Activated CD8-positive, alpha-beta memory T cell treated with anti-CD3 and anti-CD28 coated beads, Interleukin-2, amount 50 U/mL, for 48 hours (primary cell): ENCODE data around the gene ERVFRD-1.
"Not testable (repeated sequence)": the region's sequence is repeated elsewhere in the genome, so short reads cannot be mapped to it uniquely, and the experiment has no call there.

Source experiments
- DNase-seq: peaks from one replicate; pipeline ENCODE4 v3.0.0-alpha.2; 2020

ERVFRD-1 gene

DNA sequence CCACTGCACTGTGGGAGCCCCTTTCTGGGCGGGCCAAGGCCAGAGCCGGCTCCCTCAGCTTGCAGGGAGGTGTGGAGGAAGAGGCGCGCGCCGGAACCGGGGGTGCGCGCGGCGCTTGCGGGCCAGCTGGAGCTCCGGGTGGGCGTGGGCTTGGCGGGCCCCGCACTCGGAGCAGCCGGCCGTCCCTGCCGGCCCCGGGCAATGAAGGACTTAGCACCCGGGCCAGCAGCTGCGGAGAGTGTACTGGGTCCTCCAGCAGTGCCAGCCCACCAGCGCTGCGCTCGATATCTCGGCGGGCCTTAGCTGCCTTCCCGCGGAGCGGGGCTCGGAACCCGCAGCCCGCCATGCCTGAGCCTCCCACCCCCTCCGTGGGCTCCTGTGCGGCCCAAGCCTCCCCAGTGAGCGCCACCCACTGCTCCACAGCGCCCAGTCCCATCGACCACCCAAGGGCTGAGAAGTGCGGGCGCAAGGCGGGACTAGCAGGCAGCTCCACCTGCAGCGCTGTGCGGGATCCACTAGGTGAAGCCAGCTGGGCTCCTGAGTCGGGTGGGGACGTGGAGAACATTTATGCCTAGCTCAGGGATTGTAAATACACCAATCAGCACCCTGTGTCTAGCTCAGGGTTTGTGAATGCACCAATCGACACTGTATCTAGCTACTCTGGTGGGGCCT lies 24.2 kb downstream of the ERVFRD-1 start:
- not testable (repeated sequence) for DNase-seq

DNA sequence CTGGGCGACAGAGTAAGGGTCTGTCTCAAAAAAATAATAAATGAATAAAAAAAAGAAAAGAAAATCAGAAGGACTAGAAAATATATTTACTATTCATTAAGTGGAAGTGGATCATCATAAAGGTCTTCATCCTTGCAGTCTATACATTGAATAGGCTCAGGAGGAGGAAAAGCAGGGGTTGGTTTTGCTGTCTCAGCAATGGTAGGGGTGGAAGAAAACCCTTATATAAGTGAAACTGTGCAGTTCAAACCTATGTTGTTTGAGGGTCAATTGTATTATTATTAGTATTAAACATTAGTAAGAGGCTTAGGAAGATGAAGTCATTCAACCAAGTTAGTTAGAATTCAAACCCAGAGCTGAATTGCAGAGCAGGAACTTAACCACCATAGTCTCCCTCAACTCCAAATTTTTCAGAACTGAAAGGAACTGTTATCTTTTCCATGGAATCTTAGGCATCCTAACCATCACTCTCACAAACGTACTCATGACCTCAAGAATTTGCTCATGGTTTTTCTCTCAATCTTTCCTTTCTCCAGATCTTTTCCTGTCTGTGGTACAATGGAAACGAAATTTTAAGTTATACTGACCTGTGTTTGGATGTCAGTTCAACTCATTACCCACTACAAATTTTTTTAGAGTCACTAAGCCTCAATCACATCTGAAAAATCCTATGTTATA lies 25.6 kb downstream of the ERVFRD-1 start:
- no peak for DNase-seq

DNA sequence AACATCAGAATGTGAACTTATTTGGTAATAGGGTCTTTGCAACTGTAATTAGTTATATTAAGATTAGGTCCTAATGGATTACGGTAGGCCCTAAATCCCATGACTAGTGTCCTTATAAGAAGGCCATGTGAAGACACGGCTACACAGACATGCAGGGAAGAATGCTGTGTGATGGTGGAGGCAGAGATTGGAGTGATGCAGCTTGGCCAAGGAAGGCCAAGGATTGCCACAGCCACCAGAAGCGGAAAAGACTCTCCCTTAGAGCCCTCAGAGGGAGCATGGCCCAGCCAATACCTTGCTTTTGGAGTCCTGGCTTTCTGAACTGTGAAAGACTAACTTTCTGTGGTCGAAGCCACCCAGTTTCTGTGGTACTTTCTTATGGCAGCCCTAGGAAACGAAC lies 27.6 kb downstream of the ERVFRD-1 start:
- DNase-seq: no peak

DNA sequence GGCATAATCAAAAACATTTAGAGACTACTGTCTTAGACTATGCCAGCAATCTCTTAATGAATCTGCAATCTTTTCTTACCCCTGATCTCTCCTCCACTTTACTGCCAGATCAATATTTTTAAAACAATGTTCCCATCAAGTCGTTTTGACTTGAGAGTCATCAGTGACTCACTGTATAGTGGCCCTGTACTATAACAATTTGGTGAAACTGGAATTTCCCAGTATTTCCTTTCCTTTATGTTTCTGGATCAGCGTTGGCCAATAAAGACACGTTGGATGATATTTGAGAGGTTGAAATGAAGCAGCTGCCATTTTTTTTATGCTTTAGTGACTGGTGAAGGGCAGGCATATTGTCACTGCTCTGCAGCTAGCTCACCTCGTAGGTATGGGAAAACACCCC lies 28.0 kb downstream of the ERVFRD-1 start:
- DNase-seq: no peak

DNA sequence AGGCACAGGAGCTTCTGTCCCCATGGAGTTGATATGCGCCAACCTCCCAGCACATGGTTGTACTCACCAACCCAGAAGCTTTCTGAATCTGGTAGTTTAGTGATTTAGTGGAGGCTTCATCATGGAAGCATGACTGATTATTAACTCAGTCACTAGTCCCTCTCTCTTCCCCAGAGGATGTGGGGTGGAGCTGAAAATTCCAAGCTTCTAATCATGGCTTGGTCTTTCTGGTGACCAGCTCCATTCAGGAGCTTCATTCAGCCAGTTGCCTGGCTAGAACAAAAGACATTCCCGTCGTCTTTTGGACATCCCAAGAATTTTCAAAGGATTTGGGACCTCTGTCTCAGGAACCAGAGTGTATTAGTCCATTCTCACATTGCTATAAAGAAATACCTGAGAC lies 31.2 kb downstream of the ERVFRD-1 start:
- no peak for DNase-seq

DNA sequence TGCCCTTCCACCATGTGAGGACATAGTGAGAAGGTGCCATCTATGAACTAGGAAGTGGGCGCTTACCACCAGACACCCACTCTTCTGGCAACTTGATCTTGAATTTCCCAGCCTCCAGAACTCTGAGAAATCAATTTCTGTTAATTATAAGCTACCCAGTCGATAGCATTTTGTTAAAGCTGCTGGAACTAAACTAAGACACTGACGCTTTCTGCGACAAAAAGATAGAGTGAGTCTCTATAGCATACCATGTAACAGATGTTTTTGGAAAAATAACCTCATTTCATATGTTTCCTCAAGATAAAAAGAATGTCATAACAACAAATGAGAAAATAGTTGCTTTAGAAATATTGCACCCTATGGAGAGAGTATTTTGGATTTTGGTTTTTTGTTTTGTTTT lies 33.3 kb downstream of the ERVFRD-1 start:
- DNase-seq: no peak

DNA sequence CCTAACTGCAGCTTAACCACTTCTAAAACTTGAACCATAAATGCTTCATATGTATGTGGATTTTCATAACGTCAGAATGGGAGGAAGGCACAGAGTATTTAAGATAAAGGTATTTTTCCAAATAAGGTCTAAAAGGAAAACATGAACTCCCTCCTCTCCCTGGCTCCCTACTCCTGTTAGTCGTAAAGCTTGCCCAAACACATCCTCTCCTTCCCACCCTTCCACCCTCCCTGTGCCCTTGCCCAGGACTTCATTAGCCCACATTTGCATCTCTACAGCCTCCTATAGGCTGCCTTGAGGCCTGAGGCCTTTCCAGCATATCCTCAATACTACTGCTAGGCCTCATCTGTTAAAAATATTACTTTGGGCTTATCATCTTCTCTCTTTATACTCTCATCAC lies 35.0 kb downstream of the ERVFRD-1 start:
- DNase-seq: no peak

DNA sequence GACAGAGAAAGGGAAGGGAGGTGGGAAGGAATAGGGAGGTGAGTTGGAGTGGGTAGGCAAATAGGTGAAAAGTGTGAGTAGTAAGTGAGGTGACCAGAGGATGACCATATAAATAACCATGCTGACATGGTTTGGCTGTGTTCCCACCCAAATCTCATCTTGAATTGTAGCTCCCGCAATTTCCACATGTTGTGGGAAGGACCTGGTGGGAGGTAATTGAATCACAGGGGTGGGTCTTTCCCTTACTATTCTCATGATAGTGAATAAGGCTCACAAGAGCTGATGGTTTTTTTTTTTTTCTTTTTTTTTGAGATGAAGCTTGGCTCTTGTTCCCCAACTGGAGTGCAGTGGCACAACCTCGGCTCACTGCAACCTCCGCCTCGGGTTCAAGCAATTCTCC lies 39.4 kb downstream of the ERVFRD-1 start:
- no peak for DNase-seq

DNA sequence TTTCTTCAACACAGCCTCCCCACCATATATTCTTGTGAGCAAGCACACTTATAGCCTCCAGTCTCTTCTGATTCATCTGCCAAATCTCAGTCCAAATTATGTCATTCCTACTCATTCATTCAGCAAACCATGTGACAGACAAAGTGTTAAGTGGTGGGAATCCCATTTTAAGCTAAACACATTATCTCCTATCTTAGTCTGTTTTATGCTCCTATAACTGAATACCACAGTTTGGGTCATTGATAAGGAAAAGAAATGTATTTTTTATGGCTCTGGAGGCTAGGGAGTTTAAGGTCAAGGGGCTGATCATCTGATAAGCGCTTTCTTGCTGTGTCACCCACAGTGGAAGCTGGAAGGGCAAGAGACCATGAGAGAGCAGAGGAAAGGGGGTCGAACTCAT lies 41.8 kb downstream of the ERVFRD-1 start:
- DNase-seq: no peak

DNA sequence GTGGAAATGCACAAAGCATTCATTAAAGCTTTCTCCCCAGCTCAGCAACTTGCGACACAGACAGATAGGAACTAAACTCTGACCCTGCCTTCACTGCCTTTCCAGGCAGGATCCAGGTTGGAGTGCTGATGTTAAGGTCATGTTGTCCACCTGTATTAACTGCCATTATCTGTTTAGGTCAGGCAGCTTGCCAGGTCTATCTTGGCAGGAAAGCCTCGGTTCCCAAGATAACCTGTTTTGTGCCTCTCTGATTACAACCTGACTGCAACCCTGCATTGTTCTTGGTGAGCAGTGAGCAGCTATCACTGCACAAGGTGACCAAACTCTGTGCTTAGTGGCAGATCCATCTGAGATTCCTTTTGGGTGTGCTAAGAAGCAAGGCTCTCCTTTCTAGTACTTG lies 44.2 kb downstream of the ERVFRD-1 start:
- no peak for DNase-seq

DNA sequence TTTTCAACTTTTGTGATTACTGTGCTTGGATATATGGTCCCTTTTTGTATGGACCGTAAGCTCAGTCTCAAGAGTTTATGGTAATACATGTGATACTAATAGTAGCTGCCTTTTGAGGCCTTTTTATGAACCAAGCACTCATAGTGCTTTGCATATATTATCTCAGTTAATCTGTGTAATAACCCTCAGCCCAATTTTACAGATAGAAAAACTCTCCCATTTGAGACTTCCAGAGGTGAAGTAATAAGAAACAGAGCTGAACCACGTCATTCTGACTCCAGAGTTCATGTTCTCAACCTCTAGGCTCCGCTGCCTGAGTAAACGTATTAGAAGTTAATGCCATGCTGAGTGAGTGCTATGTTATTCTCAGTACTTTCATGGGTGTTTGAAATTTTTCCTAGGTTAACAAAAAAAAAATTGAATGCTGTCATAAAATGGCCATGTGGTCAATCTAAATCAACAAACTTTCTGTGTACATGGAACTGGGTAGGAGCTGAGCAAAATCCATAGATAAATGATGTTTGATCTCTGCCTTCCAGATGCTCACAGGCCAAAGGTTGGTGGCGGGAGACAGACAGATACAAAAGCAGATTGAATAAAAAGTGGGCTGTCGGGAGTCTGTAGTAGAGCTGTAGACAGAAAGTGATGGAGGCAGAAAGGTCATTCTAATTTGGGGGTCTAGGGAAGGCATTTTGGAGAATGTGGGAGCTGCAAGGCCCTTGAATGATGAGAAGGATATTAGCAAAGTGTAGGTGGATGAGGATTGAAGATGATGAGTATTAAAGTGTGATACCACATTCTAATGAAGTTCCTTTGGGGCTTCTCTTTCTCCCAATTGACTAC lies 44.8 kb downstream of the ERVFRD-1 start:
- no peak for DNase-seq

DNA sequence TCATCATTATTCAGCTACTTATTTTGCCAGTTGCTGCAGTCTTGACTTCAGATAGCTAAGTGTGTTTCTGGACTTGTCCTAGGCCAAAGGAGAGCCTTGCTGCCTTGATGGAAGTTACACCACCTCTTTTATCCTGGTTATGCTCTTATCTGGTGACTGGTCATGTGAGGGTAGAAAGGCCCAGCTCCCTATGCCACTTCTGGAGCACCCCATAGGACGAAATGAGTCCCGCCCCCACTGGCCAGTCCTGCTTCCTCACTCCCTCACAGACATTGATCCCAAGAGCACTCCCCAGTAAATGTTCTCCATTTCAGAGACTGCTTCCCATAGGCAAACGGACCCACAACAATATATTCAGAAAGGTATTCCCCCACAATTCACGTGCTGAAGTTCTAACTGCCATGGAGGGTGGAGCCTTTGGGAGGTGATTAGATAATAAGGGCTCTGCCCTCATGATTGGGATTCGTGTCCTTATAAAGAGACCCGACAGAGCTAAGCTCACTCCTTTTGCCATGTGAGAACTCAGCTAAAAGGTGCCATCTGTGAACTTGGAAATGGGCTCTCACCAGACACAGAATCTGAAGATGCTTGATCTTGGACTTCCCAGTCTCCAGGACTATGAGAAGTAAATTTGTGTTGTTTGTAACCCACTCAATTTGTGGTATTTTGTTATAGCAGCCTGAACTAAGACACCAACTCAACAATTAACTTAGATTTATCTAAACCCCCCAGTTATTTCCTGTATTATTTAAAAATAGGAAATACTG lies 45.9 kb downstream of the ERVFRD-1 start:
- no peak for DNase-seq

DNA sequence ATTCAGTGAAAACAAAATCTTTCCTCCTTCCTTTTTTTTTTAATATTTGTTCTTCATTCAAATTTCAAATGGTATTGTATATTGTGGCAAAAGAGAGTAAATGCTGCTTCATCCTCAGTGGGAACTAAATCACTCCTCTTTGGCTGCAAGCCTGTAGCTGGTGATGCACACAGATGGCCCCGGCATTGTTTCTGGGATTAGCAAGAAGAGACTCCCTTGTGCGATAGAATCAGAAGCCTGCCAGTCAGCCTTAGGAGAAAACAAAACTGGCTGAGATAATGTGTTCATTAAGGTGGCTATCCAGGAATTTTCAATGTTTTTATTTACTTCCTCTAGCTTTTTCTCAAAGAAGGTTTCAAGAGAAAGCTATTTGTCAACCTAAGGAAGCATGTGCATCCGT lies 46.7 kb downstream of the ERVFRD-1 start:
- no peak for DNase-seq

DNA sequence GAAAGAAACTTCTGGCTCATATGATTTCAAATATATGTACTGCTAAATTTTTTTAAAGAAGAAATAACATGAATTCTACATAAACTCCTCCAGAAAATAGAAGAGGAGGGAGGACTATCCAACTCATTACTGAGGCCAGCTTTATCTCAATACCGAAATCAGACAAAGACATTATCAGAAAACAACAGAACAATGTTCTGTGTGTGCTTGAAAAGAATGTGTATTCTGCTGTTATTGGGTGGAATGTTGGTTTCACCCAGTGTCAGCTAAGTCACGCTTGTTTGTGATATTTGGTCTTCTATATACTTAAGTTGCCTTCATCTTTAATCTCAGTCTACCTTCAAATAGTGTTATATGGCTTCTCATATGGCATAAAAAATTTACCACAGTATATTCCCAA lies 48.8 kb downstream of the ERVFRD-1 start:
- no peak for DNase-seq

DNA sequence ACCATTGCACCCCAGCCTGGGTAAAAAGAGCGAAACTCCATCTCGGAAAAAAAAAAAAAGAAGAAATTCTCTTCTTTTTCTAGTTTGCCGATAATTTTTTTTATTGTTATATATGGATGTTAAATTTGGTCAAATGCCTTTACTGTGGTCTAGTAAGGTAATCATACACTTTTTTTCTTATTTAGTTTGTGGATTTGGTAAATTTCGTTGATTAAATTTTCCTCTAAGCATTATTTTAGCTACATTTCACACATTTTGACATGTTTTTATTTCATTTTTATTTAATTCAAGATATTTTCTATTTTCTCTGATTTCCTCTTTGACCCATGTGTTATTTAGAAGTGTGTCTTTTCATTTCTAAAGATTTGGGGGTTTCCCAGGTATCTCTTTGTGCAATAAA lies 49.4 kb downstream of the ERVFRD-1 start:
- DNase-seq: no peak

DNA sequence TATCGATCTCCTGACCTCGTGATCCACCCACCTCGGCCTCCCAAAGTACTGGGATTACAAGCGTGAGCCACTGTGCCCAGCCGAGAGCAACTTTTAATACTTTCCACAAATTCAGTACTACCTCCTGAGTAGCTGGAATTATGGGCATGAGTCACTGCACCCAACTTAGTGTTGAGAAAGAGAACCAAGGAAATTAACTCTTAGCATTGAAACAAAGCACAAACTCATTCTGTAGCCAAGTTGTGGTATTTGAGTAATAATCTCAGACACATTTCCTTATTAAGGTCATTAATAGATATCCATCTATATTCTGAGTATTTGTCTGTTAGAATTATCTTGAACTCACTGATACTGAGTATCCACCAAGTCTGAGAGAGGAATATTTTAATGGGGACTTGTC lies 53.1 kb downstream of the ERVFRD-1 start:
- DNase-seq: no peak

DNA sequence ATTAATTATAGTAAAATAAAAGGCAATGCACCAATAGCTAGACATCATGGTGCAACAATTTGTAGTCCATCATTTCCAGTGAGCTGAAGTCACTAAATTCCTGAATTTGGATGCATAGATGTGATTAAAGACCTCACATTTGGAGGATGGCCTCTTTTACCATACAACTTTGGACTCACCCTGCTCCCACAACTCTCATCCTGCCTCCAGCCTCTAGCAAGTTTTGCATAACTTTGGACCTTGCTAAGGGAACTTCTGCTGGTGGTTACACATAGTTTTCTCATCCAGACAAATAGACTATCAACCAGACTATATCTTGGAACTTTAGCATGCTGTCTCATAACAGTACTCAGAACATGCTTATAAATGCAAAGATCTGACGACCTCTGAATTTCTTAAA lies 54.7 kb downstream of the ERVFRD-1 start:
- no peak for DNase-seq

DNA sequence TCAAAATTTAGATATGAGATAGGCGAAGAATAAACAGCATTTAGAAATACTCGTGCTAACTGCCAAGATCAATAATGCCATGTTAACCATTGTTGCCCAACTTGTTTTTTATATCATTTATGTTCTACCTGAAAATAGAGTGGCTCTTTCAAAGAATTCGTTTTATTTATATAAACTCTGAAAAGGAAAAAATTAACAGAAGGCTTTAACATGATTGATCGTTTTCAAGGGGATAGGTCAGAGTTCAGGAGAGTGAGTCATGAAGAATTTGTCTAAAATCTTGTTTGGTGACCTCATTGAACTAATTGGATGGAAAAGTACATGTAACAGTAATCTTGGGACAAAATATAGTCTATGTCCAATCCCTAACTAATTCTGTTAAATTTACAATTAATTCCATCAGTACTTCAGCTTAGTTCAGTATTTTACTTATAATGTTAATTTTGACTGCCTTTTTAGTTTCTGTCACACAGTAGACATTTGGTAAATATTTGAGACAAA lies 56.3 kb downstream of the ERVFRD-1 start:
- DNase-seq: no peak

DNA sequence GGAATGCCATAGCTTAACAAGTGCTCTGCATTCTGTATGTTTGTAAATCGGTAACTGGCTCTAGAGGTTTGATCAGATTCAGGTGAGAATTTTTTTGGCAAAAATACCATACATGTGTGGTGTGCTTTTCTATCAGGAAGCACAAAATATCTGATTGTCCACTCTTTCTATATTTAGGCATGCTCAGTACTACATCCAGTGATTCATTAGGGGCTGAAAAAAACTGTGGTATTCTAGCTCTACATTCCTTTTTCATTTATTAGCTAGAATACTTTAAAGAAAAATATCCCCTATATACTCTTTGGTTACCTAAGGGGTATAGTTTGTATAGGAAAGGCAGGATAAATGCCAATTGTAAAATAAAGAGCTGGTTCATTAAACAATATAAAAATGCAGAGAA lies 56.8 kb downstream of the ERVFRD-1 start:
- no peak for DNase-seq

DNA sequence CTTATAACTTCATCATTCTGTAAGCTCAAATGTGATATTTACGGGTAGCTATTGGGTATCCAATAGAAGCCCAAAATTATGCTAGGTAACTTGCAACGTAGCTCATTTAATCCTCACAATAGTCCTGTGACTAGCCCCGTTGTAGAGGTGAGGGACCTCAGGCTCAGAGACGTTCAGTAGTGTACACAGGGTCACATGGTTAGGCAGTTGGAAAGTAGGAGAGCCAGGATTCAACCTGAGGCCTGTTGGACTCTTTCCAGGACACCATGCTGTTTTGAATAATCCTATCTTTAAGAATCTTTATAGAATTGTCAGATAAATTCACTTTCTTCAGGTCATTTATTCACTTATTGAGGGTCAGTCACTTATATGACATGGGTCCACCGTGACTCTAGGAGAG lies 58.2 kb downstream of the ERVFRD-1 start:
- no peak for DNase-seq
